ENCODE results near the gene ARHGEF4.

GRCh38 chr2:130851624-130852382, 15.1 kb downstream of the ARHGEF4 start:
- TF ChIP-seq CTCF (IDR thresholded peaks at IDR 0.05) (peak in 1 of 6 experiments; percentile 18), POLR2A (IDR thresholded peaks at IDR 0.05) (no peak)

Measured in esophagus squamous epithelium (tissue), 4 donors.